HL-60/S4 treated with retinoic acid at 250 ng/mL for 4 days and 3 days (cell line): ENCODE results near the gene GRID2.
"Not testable (repeated sequence)": the region's sequence is repeated elsewhere in the genome, so short reads cannot be mapped to it uniquely, and the experiment has no call there.

Experiments used
- in situ Hi-C: fragments of 300-500 bp; cut with MboI; formaldehyde crosslinking; loops from 2 replicates; pipeline ENCODE4 v1.7.0; 2022; ENCODE audit warnings: low sequenced_read_pairs

GRID2 gene

DNA sequence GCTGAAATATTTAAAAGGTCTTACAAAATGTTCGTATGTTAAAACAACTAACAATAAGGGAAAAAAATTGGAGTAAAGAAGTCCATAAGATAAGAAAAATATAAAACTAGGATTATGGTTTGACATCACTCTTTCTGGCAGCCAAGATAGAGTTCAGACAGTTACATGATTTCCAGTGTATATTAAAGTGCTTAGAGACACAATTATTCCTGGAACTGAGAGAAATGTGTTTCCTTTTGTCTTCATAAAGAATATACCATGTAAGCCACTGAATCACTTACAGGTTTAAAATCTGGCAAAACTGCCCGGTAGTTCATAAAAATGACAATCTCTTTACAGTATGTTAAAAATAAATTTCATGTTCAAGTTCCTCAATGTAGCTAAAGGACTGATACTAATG lies 986.1 kb downstream of the GRID2 start:
- in situ Hi-C loops = no loop called here

DNA sequence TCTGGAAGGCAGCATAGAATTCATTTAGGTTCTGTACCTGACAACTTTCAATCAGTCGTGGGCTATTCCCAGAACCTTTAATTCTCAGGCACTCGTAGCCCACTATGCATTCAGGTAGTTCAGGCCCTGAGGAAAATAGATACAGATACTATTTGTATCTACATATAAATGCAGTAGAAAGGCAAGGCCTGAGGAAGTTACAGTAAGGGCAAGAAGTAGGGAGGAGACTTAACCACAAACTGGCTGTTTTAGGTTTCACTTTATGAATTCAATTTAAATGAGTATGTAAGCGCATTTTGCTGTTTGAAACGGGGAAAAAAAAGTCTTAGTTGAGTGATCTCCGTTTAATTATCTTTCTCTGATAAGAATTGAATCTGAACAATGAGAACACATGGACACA lies 995.4 kb downstream of the GRID2 start:
- in situ Hi-C loops = no loop called here

- in situ Hi-C loops = not testable (repeated sequence)
Observed at GRCh38 chr4:93300780-93301555, 997.2 kb downstream of the GRID2 start.

DNA sequence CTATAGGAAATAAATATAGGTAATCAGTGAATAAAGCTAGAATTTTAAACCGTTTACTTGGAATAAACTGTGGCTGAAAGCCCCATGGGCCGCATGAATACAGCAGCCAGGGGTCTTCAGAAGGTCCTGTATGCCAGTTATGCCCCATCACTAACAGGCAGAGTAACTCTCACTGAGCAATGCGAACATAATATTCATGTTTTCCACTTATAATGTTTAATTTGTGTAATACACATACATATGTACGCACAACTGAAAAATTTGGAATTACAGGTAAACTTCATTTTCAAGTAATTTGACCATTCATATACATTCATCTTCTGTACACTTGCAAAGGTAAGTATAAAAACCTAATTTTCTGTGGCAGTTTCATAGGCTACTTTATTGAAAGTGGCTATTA lies 998.5 kb downstream of the GRID2 start:
- in situ Hi-C loops = no loop called here

DNA sequence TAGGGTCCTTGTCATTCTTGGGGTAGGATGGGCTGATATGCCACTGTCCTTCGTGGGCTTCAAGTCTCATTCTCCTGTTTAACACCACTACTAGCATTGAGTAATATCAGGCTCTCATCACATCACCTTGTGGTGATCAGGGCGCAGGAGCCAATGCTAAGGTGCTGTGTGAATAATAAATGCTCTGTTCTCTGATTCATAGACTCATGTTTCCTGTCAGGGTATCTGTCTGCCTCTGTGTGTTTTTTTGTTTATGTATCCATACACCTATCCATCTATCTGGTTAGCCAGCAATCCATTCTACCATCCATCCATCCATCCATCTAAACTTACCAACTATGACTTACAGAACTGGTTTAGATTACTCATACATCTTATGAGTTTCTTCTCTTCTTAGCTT lies 999.7 kb downstream of the GRID2 start:
- in situ Hi-C loops = no loop called here

- in situ Hi-C loops = no loop called here
Observed at GRCh38 chr4:93312299-93312698, 1008.5 kb downstream of the GRID2 start.

- in situ Hi-C loops = no loop called here
Observed at GRCh38 chr4:93313197-93313596, 1009.4 kb downstream of the GRID2 start.

DNA sequence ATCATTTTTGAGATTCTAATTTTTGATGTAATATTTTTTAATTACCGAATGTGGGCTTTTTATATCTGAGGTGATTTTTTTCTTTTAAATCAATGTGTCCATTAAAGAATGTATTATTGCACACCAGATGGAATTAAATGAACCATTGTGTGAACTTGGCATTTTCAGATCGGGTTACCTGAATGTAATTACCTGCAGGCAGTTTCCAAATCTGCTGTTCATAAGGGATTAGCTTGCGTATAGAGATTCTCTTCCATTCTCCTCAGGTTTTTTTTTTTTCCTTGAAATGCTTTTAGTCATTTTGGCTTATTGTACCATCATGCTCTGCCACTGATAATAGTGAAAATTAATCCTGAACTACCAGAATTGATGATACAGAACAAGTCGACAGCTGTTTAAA lies 1013.3 kb downstream of the GRID2 start:
- in situ Hi-C loops = no loop called here

- in situ Hi-C loops = no loop called here
Observed at GRCh38 chr4:93317561-93317960, 1013.8 kb downstream of the GRID2 start.

DNA sequence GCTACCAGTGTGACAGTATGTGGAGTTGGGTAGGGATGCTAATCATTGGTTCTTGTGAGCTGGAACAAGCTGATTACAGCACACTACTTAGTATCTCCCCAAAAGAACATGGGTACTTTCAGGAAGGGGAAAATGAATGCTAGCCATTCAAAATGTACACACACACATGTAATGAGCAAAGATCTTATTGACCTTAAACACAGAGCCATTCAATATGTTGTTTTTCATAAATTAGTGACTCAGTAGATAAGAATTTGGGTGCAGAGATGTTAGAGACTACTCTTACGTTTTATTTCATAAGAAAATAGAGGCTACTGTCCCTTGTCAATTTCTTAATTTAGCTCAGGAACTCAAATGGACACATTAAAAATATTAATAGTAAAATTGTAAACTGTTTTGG lies 1015.3 kb downstream of the GRID2 start:
- in situ Hi-C loops = no loop called here

DNA sequence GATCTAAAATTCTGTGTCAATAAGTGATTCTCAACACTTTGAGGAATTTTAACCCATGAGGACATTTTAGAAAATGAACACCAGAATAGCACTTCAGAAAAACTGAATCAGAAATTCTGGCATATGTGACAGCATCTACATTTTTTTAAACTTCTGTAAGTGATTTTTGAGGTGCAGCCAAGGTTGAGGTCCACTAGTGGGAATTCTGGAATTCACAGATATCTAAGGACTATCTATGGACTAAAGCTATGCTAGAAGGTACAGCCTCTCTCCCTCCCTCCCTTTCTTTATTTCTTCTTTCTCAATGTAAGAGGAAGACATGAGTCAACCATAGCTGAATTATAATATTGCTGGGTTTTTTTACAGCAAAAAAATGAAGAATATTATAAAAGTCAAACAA lies 1016.6 kb downstream of the GRID2 start:
- in situ Hi-C loops = no loop called here

GRCh38 chr4:93327346-93327745 lies 1023.6 kb downstream of the GRID2 start:
- in situ Hi-C loops = no loop called here

DNA sequence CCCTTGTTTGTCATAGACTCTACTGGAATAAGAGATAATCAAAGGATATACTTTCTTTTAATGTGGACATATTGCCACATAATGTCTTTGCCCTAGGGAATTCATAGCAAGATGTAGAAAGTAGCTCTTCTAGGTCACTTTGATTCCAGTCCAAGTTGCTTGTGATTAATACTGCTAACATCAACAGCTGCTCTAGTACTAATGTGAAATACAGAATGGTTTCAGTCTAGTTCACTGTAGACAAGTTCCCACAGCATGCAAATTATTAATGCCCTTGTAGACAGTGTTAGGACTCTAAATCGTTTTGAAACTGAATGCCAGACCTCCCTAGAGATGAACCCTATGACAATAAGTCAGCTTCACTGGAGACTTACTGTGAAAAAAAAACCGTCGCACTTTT lies 1030.2 kb downstream of the GRID2 start:
- in situ Hi-C loops = no loop called here

GRCh38 chr4:93337196-93337595 lies 1033.4 kb downstream of the GRID2 start:
- in situ Hi-C loops = no loop called here

DNA sequence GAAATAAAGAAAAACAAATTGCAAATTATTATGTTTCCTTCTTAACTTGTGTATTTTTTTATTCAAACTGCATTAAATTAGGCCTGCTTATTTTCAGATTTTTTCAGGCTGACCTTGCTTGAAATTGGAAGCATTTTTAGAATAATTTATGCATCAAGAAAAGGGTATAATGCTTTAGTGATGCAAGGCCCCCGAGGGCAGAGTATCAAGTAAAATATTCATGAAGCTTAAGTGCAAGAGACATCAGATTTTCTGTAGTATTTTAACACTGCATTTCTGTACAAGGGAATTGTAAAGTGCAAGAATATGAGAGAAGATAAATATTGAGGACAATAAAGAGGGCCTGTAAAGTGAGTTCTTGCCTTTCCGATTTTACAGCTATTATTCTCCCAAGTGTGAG lies 1039.0 kb downstream of the GRID2 start:
- in situ Hi-C loops = no loop called here

GRCh38 chr4:93346840-93347239 lies 1043.1 kb downstream of the GRID2 start:
- in situ Hi-C loops = no loop called here

DNA sequence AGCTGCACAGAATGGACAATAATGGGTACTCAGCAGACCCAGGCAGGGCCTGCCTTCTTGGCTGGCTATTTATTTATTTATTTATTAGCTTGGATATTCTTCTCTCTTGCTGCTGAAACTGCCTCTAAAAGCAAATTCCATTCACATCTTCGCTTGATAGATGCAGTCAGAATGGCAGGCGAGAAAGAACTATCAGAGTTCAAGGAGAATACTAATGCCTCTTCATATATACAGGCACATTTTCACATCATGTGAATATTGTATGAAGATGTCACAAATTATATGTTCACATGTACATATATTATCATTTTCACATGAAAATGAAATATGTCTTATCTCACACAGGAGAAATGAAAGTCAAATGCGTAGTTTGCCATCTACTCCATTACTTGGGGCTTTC lies 1045.1 kb downstream of the GRID2 start:
- in situ Hi-C loops = no loop called here

- in situ Hi-C loops = no loop called here
Observed at GRCh38 chr4:93351846-93352245, 1048.1 kb downstream of the GRID2 start.

DNA sequence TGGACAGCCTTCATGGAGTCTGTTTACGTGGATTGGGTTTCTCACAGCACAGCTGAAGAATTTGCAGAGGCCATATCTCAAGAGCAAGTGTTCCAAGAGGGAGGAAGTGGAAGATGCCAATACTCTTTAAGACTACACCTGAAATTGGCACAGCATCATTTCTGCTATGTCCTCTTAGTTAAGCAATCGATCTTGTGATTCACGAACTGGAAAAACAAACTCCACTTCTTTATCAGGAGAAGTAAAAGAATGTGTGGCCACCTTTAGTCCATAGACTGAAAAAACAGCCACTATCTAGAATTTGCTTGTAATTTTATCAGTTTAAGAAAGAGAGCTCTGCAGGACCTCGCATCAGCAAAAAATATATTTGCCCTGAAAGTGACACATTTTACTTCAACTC lies 1051.6 kb downstream of the GRID2 start:
- in situ Hi-C loops = no loop called here

DNA sequence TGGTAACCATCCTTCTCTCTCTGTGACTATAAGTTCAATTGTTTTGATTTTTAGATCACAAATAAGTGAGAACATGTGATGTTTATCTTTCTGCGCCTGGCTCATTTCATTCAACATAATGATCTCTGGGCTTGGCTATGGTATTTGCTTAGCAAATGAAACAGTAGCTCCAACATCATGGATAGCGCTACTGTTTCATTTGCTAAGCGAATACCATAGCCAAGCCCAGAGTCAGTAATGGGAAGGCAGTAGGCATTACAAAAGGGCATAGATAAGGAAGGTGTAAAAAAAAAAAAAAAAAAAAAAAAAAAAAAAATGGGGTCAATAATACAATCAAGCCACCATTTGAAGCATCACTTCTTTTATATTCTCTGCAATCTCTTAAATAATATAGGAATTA lies 1055.8 kb downstream of the GRID2 start:
- in situ Hi-C loops = no loop called here

- in situ Hi-C loops = not testable (repeated sequence)
Observed at GRCh38 chr4:93366169-93366755, 1062.5 kb downstream of the GRID2 start.

DNA sequence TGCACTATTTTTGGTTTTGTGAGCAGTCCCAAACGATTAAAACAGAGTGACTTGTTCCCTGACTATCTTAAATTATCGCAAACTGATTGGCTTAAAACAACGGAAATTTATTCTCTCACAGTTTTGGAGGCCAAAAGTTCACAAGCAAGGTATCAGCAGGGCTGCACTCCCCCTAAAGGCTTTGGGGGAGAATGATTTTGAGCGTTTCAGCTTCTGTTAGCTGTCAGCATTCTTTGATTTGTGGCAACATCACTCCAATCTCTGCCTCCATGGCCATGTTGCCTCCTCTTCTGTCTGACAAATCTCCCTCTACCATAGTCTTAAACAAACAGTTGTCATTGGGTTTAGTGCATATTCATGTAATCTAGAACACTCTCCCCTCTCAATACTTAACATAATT lies 1065.2 kb downstream of the GRID2 start:
- in situ Hi-C loops = no loop called here

GRCh38 chr4:93370256-93370655 lies 1066.5 kb downstream of the GRID2 start:
- in situ Hi-C loops = no loop called here
